Naive B cell (primary cell): ENCODE measurements around the gene OSBP2. TPM values are rescaled to one million over a fixed set of nuclear protein-coding genes. Genes with fewer than 3 reads are reported as not detected.
"Not testable (repeated sequence)": the region's sequence is repeated elsewhere in the genome, so short reads cannot be mapped to it uniquely, and the experiment has no call there.

Experiments
- ATAC-seq, 2 donors: fragments of 150-1000 bp; cut with Tn5 transposase; 2 replicates each; pipeline ENCODE4 v1.10.0; 2021; ENCODE audit warnings: low read depth in 2 of 2, mild to moderate bottlenecking in 2 of 2, moderate library complexity in 2 of 2
- DNase-seq: peaks from one replicate; pipeline ENCODE4 v3.0.0; 2022
- H3K27ac Mint-ChIP-seq, 6 donors: one replicate each; pipeline ENCODE4 v1.8.0; 2020 to 2022; ENCODE audit warnings: mild to moderate bottlenecking in 6 of 6, mixed read lengths in 6 of 6, moderate library complexity in 5 of 6, inconsistent platforms in 2 of 6
- H3K27me3 Mint-ChIP-seq, 3 donors: one replicate each; pipeline ENCODE4 v1.8.0; 2021 to 2022; ENCODE audit warnings: mixed read lengths in 3 of 3, mild to moderate bottlenecking in 1 of 3
- H3K36me3 Mint-ChIP-seq, 2 donors: one replicate each; pipeline ENCODE4 v1.8.0; 2020 to 2022; ENCODE audit warnings: mixed read lengths in 2 of 2, inconsistent platforms in 1 of 2, mild to moderate bottlenecking in 1 of 2
- H3K4me1 Mint-ChIP-seq, 3 donors: one replicate each; pipeline ENCODE4 v1.8.0; 2020 to 2022; ENCODE audit warnings: mixed read lengths in 3 of 3, inconsistent platforms in 1 of 3, mild to moderate bottlenecking in 1 of 3, moderate library complexity in 1 of 3
- H3K4me3 Mint-ChIP-seq, 8 donors: one replicate each; pipeline ENCODE4 v1.8.0; 2020 to 2022; ENCODE audit warnings: mild to moderate bottlenecking in 8 of 8, mixed read lengths in 8 of 8, moderate library complexity in 8 of 8, inconsistent platforms in 2 of 8
- H3K9me3 Mint-ChIP-seq, 7 donors: one replicate each; pipeline ENCODE4 v1.8.0; 2020 to 2022; ENCODE audit warnings: mixed read lengths in 7 of 7, mild to moderate bottlenecking in 5 of 7, inconsistent platforms in 2 of 7, moderate library complexity in 1 of 7
- polyA plus RNA-seq, 6 donors: library from polyadenylated mRNA; unstranded; fragments of 300-500 nt; fragmentation: Illumina TruSeq; gene quantifications; one replicate each; pipeline ENCODE4 v1.2.3, GENCODE V29; 2021; ENCODE audit warnings: low read depth in 6 of 6

OSBP2 gene
- polyA plus RNA-seq, 6 donors from 2014 or later = 0.20 to 1.1 (median 0.61) TPM; not detected in 1

DNA sequence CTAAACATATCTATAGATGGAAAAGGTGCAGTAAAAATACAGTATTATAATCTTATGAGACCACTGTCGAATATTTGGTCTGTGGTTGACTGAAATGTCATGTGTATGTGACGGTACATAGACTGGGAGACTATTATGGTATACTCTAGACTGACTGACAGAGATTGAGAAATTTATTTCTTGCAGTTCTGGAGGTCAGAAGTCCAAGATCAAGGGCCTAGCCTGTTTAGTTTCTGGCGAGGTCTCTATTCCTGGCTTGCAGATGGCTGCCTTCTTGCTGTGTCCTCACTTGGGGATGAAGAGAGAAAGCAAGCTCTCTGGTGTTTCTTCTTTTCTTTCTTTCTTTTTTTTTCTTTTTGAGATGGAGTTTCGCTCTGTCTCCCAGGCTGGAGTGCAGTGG is 7.3 kb upstream of the OSBP2 start:
- Mint-ChIP-seq H3K27me3 (peaks cover 20 to 40% (median 27%) of the 10 kb centered on the region in 3 donors), H3K27ac (no peak overlapping the region)
- DNase-seq = no peak

DNA sequence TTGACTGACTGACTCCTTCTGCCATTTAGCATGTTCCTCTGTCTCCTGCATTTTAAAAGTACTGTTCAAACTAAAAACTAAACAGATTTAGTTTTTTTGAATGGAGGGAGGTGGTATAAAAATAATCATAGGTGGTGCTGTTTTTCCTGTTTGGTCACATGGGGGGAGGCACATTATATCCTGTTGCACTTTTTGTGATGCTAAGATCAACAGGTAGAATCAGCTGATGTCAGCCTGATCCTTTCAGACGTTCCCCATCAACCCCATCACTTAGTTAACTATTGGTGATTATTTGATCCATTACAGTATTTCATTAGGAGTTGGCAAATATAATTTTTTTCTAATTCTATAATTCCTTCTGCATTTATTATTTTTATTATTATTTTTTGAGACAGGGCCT is 5.1 kb upstream of the OSBP2 start:
- Mint-ChIP-seq H3K4me3 (no peak overlapping the region), H3K27me3 (peaks cover 27 to 43% (median 33%) of the 10 kb centered on the region in 3 donors), H3K27ac (no peak overlapping the region), H3K9me3 (no peaks in the 10 kb centered on the region), H3K4me1 (peaks cover 9 to 13% (median 12%) of the 10 kb centered on the region in 3 donors), H3K36me3 (no peaks in the 10 kb centered on the region)
- ATAC-seq = no peak
- no peak for DNase-seq

More for the DNA sequence above, 7.3 kb upstream of the OSBP2 start:
- Mint-ChIP-seq H3K4me3 (no peak overlapping the region), H3K4me1 (no peaks in the 10 kb centered on the region), H3K36me3 (no peaks in the 10 kb centered on the region), H3K9me3 (no peaks in the 10 kb centered on the region)
- no peak for ATAC-seq

DNA sequence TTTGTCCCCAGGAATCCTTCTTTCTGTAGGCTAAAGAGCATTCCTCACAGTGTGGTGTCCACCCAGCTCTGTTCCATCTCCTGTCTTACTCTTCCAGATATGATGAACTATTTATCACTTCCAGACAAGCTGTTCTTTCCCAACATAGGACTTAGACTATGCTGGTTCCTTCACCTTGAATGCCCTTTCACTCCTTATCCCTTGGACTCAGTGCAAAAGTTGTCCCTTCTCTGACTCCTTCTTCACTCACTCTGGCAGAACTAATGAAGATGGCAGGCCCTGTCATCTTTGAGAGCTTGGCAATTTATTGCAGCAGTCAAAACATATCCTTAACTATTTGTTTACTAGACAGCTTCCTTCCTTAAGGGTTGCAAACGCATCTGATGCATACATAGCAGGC is 3.5 kb upstream of the OSBP2 start:
- no peak for DNase-seq
- no peak for ATAC-seq
- Mint-ChIP-seq H3K4me3 (no peak overlapping the region), H3K27ac (no peak overlapping the region), H3K27me3 (peaks cover 29 to 39% (median 34%) of the 10 kb centered on the region in 3 donors), H3K36me3 (no peaks in the 10 kb centered on the region), H3K9me3 (no peaks in the 10 kb centered on the region), H3K4me1 (peaks cover 9 to 22% (median 12%) of the 10 kb centered on the region in 3 donors)

- no peaks in the 10 kb centered on the region for H3K9me3 Mint-ChIP-seq
- peak overlapping the region in 4 of 6 donors; percentile 74 to 95 (median 86) for H3K27ac Mint-ChIP-seq
- H3K36me3 Mint-ChIP-seq = no peaks in the 10 kb centered on the region
- ATAC-seq (peak; percentile 73 to 76), DNase-seq (peak; percentile 36)
- H3K27me3 Mint-ChIP-seq = peaks cover 35 to 57% (median 38%) of the 10 kb centered on the region in 3 donors
- peak overlapping the region; percentile 81 to 94 (median 92) for H3K4me3 Mint-ChIP-seq
- H3K4me1 Mint-ChIP-seq = peaks cover 9 to 22% (median 12%) of the 10 kb centered on the region in 3 donors
These were observed 469 bp upstream of the OSBP2 start for GRCh38 chr22:30694171-30694639.

DNA sequence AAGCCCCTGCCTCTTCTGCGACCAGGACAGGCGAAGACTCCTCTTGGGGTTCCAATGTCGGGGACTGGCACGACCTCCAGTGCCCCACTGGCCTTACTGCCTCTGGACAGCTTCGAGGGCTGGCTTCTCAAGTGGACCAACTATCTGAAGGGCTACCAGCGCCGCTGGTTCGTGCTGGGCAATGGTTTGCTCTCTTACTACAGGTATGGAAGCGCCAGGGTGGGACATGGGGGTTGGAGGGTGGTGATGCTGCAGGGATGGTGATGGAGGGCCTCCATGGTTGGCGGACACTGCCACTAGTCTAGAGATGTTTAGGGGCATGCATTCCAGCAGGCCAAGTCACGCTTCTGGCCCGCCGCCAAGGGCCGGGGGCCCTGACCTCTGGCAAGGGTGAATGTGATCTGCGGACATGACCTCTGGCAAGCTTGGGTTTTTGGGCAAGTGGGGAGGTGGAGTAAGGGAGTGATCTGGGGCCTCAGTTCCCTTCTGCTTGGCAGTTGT is 727 bp downstream of the OSBP2 start:
- ATAC-seq = no peak

GRCh38 chr22:30695871-30696655 is 1.4 kb downstream of the OSBP2 start:
- Mint-ChIP-seq H3K36me3 (no peaks in the 10 kb centered on the region), H3K27ac (peak overlapping the region in 3 of 6 donors; percentile 13 to 76 (median 47)), H3K4me3 (peak overlapping the region; percentile 24 to 89 (median 82)), H3K27me3 (peaks cover 34 to 55% (median 37%) of the 10 kb centered on the region in 3 donors), H3K9me3 (no peaks in the 10 kb centered on the region), H3K4me1 (peaks cover 9 to 22% (median 12%) of the 10 kb centered on the region in 3 donors)
- ATAC-seq = no peak
- no peak for DNase-seq

More for the DNA sequence above, 727 bp downstream of the OSBP2 start:
- Mint-ChIP-seq H3K9me3 (no peaks in the 10 kb centered on the region), H3K36me3 (no peaks in the 10 kb centered on the region), H3K27me3 (peaks cover 38 to 57% (median 38%) of the 10 kb centered on the region in 3 donors), H3K27ac (peak overlapping the region in 2 of 6 donors; percentile 13 to 76), H3K4me1 (peaks cover 9 to 22% (median 12%) of the 10 kb centered on the region in 3 donors), H3K4me3 (peak overlapping the region; percentile 24 to 89 (median 82))
- DNase-seq = no peak

DNA sequence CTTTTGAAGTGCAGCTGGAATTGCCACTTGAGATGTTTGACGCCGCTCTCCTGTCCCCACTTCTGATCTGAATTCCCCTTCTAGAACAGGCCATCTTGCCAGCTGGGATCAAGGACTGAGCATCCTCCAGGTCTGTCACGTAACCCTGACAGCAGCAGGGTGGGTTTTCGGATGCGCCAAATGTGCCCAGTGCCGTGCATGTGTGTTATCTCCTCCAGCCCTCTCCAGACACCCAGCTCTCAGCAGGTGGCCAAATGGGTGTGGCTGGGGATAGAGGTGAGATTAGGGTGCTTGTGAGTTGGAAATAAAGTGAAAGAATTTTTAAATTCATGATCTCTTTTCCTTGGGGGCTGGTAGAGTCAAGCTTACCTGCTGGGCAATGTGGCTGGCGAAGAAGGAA is 3.3 kb downstream of the OSBP2 start:
- DNase-seq (no peak), ATAC-seq (no peak)
- Mint-ChIP-seq H3K36me3 (no peaks in the 10 kb centered on the region), H3K4me1 (peaks cover 8 to 21% (median 12%) of the 10 kb centered on the region in 3 donors), H3K9me3 (peaks cover 0 to 2% (median 0%) of the 10 kb centered on the region in 7 donors), H3K27me3 (peaks cover 29 to 46% (median 37%) of the 10 kb centered on the region in 3 donors), H3K4me3 (peak overlapping the region in 2 of 8 donors; percentile 24 to 43), H3K27ac (no peak overlapping the region)

DNA sequence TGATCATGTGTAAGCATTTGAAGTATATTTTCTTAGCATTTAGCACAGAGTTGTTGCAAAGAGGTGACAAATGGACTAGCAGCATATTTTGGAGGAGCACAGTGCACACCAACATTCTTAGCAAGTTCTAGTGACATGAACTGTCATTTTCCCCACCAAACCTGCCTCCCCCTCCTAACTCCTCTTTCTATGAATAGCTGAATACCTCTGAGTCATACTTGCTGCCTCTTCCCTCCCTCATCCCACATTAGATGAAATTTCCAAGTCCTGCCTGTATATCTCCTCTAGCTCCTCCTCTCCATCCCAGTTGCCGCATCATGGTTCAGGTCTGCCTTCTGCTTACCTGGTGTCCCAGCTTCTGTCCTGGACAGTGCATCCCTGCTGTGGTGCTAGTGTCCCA is 7.2 kb downstream of the OSBP2 start:
- Mint-ChIP-seq H3K4me3 (no peak overlapping the region), H3K9me3 (peaks cover 0 to 2% (median 0%) of the 10 kb centered on the region in 7 donors), H3K27me3 (peaks cover 22 to 38% (median 35%) of the 10 kb centered on the region in 3 donors), H3K4me1 (no peaks in the 10 kb centered on the region), H3K36me3 (no peaks in the 10 kb centered on the region), H3K27ac (no peak overlapping the region)
- no peak for DNase-seq
- no peak for ATAC-seq

- no peak overlapping the region for H3K4me3 Mint-ChIP-seq
- ATAC-seq = no peak
These were observed 8.2 kb downstream of the OSBP2 start for GRCh38 chr22:30702856-30703255.

DNA sequence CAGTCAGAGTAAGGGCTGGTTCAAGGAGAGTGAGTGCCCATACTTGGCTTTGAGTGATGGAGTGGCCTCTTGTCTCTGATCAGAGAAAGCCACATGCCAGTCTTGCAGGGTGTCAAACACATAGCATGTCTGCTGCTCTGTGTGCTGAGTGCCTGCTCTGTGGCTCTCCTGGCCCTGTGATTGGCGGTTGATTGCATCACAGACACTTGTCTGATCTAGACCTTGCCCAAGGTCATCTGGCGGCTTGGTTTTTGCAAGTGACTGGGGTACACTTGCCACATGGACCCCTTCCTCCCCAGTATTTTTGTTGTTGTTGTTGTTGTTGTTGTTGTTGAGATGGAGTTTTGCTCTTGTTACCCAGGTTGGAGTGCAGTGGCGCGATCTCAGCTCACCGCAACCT is 10.3 kb downstream of the OSBP2 start:
- peaks cover 0 to 3% (median 0%) of the 10 kb centered on the region in 7 donors for H3K9me3 Mint-ChIP-seq
- no peak for DNase-seq
- no peaks in the 10 kb centered on the region for H3K4me1 Mint-ChIP-seq
- peaks cover 15 to 27% (median 26%) of the 10 kb centered on the region in 3 donors for H3K27me3 Mint-ChIP-seq
- ATAC-seq = no peak
- no peaks in the 10 kb centered on the region for H3K36me3 Mint-ChIP-seq
- H3K4me3 Mint-ChIP-seq = no peak overlapping the region
- no peak overlapping the region for H3K27ac Mint-ChIP-seq

More at GRCh38 chr22:30702856-30703255, 8.2 kb downstream of the OSBP2 start:
- Mint-ChIP-seq H3K27ac (peak overlapping the region in 1 of 6 donors; percentile 15), H3K27me3 (peaks cover 18 to 30% (median 26%) of the 10 kb centered on the region in 3 donors), H3K9me3 (peaks cover 0 to 2% (median 0%) of the 10 kb centered on the region in 7 donors), H3K36me3 (no peaks in the 10 kb centered on the region), H3K4me1 (no peaks in the 10 kb centered on the region)
- DNase-seq = no peak

DNA sequence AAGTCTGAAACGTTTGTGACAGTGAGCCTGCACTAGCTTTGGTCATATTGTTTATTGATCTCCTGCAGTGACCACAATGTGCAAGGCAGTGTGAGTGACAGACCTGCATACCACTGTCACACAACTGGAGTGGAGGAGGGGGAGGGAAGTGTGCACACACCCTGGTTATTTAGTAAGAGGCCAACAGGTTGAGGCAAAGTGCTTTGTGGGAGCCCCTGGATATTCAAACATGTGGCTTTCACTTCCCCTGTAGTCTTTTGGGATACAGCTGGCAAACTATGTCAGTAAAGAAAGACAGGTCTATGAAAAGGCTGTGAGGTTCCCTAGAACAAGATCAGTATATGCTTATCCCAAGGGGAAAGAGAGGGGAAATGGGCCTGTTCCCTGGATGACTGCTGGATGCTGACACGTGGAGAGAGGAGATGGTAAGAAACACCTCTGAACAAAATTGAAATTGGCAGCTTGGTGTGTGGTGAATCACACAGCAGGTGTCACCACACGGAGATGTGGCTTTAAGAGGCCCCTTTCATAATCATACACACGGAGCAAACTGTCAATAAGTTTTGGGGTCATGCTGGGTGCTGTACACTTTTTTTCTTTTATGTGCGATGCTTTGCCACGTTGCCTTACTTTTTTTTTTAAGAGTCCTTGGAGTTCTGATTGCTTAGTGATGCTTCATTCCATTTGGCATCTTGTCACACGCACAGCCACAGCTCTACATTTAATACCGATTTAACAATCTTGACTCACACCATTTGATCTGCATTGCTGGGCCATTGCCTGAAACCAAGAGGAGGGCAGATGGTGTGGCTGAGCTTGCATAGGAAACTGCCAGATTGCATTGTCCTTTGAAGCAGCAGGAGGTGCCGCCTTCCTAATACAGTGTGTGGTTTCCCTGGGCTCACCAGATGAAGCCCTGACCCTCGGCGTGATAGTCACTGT is 11.3 kb downstream of the OSBP2 start:
- Mint-ChIP-seq H3K9me3 (peaks cover 0 to 6% (median 0%) of the 10 kb centered on the region in 7 donors), H3K36me3 (no peaks in the 10 kb centered on the region), H3K4me1 (no peaks in the 10 kb centered on the region), H3K27me3 (peaks cover 15 to 37% (median 26%) of the 10 kb centered on the region in 3 donors), H3K4me3 (no peak overlapping the region), H3K27ac (no peak overlapping the region)
- DNase-seq (no peak), ATAC-seq (no peak)

DNA sequence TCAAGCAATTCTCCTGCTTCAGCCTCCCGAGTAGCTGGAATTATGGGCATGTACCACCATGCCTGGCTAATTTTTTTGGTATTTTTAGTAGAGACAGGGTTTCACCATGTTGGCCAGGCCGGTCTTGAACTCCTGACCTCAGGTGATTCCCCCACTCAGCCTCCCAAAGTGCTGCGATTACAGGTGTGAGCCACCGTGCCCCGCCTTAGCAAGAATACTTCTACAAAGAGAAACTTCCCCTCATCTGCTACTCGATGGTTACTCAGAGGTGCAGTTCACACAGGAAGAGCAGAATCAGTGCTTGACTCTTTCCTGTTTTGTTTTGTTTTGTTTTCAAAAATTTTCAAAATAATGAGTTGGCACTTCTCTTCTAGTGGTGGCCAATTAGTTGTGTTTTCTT is 15.3 kb downstream of the OSBP2 start:
- H3K36me3 Mint-ChIP-seq, H3K27ac Mint-ChIP-seq, H3K4me3 Mint-ChIP-seq, DNase-seq, ATAC-seq, H3K4me1 Mint-ChIP-seq, H3K9me3 Mint-ChIP-seq: not testable (repeated sequence)
- peaks cover 5 to 30% (median 10%) of the 10 kb centered on the region in 3 donors for H3K27me3 Mint-ChIP-seq

GRCh38 chr22:30712094-30712493 is 17.4 kb downstream of the OSBP2 start:
- peaks cover 0 to 5% (median 2%) of the 10 kb centered on the region in 7 donors for H3K9me3 Mint-ChIP-seq
- H3K36me3 Mint-ChIP-seq = no peaks in the 10 kb centered on the region
- peak overlapping the region in 1 of 6 donors; percentile 34 for H3K27ac Mint-ChIP-seq
- peaks cover 0 to 19% (median 5%) of the 10 kb centered on the region in 3 donors for H3K27me3 Mint-ChIP-seq
- DNase-seq = no peak
- H3K4me3 Mint-ChIP-seq = no peak overlapping the region
- no peak for ATAC-seq
- no peaks in the 10 kb centered on the region for H3K4me1 Mint-ChIP-seq
